HEK293 (cell line): ENCODE measurements around the gene ELAVL4.

Source experiments
- YY1 ChIP-seq: fragments of 450-650 bp; formaldehyde crosslinking; IDR thresholded peaks from 2 replicates; pipeline ENCODE4 v1.5.1; 2018; ENCODE audit warnings: missing biosample characterization, missing genetic modification characterization
- ZBTB7A ChIP-seq: fragments of 450-650 bp; formaldehyde crosslinking; IDR thresholded peaks from 2 replicates; pipeline ENCODE4 v1.5.1; 2016; ENCODE audit warnings: low read depth, missing biosample characterization, missing genetic modification characterization
- ZNF140 ChIP-seq: fragments of 450-650 bp; formaldehyde crosslinking; IDR thresholded peaks from 2 replicates; pipeline ENCODE4 v1.5.1; 2016; ENCODE audit warnings: missing biosample characterization, missing genetic modification characterization
- ZNF169 ChIP-seq: fragments of 450-650 bp; formaldehyde crosslinking; IDR thresholded peaks from 2 replicates; pipeline ENCODE4 v1.5.1; 2016; ENCODE audit warnings: missing biosample characterization, missing genetic modification characterization
- ZNF274 ChIP-seq, 2 experiments: fragments of 200-500 bp in 1 of 2; fragments of 450-650 bp in 1 of 2; sonication (Bioruptor generic) in 1 of 2; formaldehyde crosslinking in 1 of 2; IDR thresholded peaks; 2 replicates each; pipeline versions ENCODE4 v1.5.1 to v1.6.1; 2014 to 2016; ENCODE audit warnings: borderline replicate concordance in 1 of 2, inconsistent platforms in 1 of 2, low read length in 1 of 2, missing biosample characterization in 1 of 2, missing genetic modification characterization in 1 of 2
- ZSCAN30 ChIP-seq: fragments of 450-650 bp; IDR thresholded peaks from 2 replicates; pipeline ENCODE4 v1.5.1; 2018; ENCODE audit warnings: missing biosample characterization, mild to moderate bottlenecking, missing genetic modification characterization, moderate library complexity
- TF ChIP-seq, protein P1 (sequence below): fragments of 450-650 bp; formaldehyde crosslinking; IDR thresholded peaks from 2 replicates; pipeline ENCODE4 v1.5.1; 2017; ENCODE audit warnings: missing biosample characterization, missing genetic modification characterization
- TF ChIP-seq, protein P2 (sequence below): fragments of 450-650 bp; formaldehyde crosslinking; IDR thresholded peaks from 2 replicates; pipeline ENCODE4 v1.5.1; 2016; ENCODE audit warnings: missing biosample characterization, missing genetic modification characterization
- TF ChIP-seq, protein P3 (sequence below): fragments of 450-650 bp; formaldehyde crosslinking; IDR thresholded peaks from 2 replicates; pipeline ENCODE4 v1.5.1; 2017; ENCODE audit warnings: missing biosample characterization, missing genetic modification characterization
- TF ChIP-seq, protein P4 (sequence below): sonication (generic); formaldehyde crosslinking; IDR thresholded peaks from 2 replicates; pipeline ENCODE4 v1.8.1; 2022; ENCODE audit warnings: mild to moderate bottlenecking, moderate library complexity, missing genetic modification reagents
- TF ChIP-seq, protein P5 (sequence below): fragments of 450-650 bp; formaldehyde crosslinking; IDR thresholded peaks from 2 replicates; pipeline ENCODE4 v1.5.1; 2016; ENCODE audit warnings: missing biosample characterization, missing genetic modification characterization

DNA sequence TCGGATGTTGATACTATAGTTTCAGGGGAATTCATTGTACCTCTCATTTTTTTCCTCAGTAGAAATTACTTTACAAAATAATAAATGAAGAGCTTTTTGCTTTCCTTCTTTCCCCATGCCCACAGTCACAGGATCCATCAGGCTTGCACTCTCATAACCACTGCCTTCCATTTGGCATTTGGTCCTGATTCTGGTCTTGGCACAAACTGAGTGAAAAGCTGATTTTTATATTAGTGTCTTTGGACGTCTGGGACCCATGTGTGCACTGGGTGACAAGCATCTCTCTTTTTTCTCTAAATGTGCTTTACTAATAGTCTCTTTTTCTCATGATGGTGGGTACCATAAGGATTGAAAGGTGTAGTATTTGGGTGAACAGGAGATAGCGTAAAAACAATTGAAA, 2.8 kb downstream of the ELAVL4 start:
- TF ChIP-seq, protein P1, sequence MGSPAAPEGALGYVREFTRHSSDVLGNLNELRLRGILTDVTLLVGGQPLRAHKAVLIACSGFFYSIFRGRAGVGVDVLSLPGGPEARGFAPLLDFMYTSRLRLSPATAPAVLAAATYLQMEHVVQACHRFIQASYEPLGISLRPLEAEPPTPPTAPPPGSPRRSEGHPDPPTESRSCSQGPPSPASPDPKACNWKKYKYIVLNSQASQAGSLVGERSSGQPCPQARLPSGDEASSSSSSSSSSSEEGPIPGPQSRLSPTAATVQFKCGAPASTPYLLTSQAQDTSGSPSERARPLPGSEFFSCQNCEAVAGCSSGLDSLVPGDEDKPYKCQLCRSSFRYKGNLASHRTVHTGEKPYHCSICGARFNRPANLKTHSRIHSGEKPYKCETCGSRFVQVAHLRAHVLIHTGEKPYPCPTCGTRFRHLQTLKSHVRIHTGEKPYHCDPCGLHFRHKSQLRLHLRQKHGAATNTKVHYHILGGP (tag by site-specific recombination) = no peak
- TF ChIP-seq ZNF140 (tag by site-specific recombination) (no peak), YY1 (tag by site-specific recombination) (no peak), ZBTB7A (tag by site-specific recombination) (no peak), ZSCAN30 (no peak), ZNF274 (IDR thresholded peaks at IDR 0.05; ENCODE audit: low read length) (no peak), ZNF274 (tag by site-specific recombination; IDR thresholded peaks at IDR 0.05; ENCODE audit: borderline replicate concordance) (no peak), ZNF169 (tag by site-specific recombination) (no peak)
- TF ChIP-seq, protein P2, sequence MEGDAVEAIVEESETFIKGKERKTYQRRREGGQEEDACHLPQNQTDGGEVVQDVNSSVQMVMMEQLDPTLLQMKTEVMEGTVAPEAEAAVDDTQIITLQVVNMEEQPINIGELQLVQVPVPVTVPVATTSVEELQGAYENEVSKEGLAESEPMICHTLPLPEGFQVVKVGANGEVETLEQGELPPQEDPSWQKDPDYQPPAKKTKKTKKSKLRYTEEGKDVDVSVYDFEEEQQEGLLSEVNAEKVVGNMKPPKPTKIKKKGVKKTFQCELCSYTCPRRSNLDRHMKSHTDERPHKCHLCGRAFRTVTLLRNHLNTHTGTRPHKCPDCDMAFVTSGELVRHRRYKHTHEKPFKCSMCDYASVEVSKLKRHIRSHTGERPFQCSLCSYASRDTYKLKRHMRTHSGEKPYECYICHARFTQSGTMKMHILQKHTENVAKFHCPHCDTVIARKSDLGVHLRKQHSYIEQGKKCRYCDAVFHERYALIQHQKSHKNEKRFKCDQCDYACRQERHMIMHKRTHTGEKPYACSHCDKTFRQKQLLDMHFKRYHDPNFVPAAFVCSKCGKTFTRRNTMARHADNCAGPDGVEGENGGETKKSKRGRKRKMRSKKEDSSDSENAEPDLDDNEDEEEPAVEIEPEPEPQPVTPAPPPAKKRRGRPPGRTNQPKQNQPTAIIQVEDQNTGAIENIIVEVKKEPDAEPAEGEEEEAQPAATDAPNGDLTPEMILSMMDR (tag by site-specific recombination) = no peak
- TF ChIP-seq, protein P3, sequence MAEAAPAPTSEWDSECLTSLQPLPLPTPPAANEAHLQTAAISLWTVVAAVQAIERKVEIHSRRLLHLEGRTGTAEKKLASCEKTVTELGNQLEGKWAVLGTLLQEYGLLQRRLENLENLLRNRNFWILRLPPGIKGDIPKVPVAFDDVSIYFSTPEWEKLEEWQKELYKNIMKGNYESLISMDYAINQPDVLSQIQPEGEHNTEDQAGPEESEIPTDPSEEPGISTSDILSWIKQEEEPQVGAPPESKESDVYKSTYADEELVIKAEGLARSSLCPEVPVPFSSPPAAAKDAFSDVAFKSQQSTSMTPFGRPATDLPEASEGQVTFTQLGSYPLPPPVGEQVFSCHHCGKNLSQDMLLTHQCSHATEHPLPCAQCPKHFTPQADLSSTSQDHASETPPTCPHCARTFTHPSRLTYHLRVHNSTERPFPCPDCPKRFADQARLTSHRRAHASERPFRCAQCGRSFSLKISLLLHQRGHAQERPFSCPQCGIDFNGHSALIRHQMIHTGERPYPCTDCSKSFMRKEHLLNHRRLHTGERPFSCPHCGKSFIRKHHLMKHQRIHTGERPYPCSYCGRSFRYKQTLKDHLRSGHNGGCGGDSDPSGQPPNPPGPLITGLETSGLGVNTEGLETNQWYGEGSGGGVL (tag by site-specific recombination) = no peak
- TF ChIP-seq, protein P4, sequence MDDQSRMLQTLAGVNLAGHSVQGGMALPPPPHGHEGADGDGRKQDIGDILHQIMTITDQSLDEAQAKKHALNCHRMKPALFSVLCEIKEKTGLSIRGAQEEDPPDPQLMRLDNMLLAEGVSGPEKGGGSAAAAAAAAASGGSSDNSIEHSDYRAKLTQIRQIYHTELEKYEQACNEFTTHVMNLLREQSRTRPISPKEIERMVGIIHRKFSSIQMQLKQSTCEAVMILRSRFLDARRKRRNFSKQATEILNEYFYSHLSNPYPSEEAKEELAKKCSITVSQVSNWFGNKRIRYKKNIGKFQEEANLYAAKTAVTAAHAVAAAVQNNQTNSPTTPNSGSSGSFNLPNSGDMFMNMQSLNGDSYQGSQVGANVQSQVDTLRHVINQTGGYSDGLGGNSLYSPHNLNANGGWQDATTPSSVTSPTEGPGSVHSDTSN (CRISPR knock-in tag) = no peak
- TF ChIP-seq, protein P5, sequence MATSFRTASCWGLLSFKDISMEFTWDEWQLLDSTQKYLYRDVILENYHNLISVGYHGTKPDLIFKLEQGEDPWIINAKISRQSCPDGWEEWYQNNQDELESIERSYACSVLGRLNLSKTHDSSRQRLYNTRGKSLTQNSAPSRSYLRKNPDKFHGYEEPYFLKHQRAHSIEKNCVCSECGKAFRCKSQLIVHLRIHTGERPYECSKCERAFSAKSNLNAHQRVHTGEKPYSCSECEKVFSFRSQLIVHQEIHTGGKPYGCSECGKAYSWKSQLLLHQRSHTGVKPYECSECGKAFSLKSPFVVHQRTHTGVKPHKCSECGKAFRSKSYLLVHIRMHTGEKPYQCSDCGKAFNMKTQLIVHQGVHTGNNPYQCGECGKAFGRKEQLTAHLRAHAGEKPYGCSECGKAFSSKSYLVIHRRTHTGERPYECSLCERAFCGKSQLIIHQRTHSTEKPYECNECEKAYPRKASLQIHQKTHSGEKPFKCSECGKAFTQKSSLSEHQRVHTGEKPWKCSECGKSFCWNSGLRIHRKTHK (tag by site-specific recombination) = no peak
